Measurements from ENCODE around the gene PDZD11. TPM values are rescaled to one million over a fixed set of nuclear protein-coding genes. Genes with fewer than 3 reads are reported as not detected.
"Not testable (repeated sequence)": the region's sequence is repeated elsewhere in the genome, so short reads cannot be mapped to it uniquely, and the experiment has no call there.

PDZD11 gene
- total and polyA plus RNA-seq, 5 experiments from 2014 or later = 13.2 to 36.1 (median 27.5) TPM

GRCh38 chrX:70253377-70254062, 36.2 kb downstream of the PDZD11 start:
- Mint-ChIP-seq H3K27me3 (no peaks in the 10 kb centered on the region), H3K9me3 (no peaks in the 10 kb centered on the region), H3K27ac (no peak overlapping the region), H3K4me3 (no peak overlapping the region), H3K36me3 (peaks cover 11 to 15% (median 13%) of the 10 kb centered on the region in 3 donors), H3K4me1 (no peaks in the 10 kb centered on the region)
- POLR2A ChIA-PET = no interaction called here
- ATAC-seq (no peak), DNase-seq (no peak)

GRCh38 chrX:70252491-70252890, 37.2 kb downstream of the PDZD11 start:
- DNase-seq = no peak
- H3K4me1 Mint-ChIP-seq = no peaks in the 10 kb centered on the region

GRCh38 chrX:70247252-70247651, 42.5 kb downstream of the PDZD11 start:
- no peak overlapping the region for H3K27ac Mint-ChIP-seq
- peaks cover 0 to 1% (median 0%) of the 10 kb centered on the region in 5 donors for H3K27me3 Mint-ChIP-seq
- H3K36me3 Mint-ChIP-seq = peaks cover 0 to 3% (median 0%) of the 10 kb centered on the region in 3 donors

More at GRCh38 chrX:70252491-70252890, 37.2 kb downstream of the PDZD11 start:
- H3K9me3 Mint-ChIP-seq = no peaks in the 10 kb centered on the region
- no peaks in the 10 kb centered on the region for H3K27me3 Mint-ChIP-seq
- ATAC-seq = no peak
- no peak overlapping the region for H3K27ac Mint-ChIP-seq
- H3K4me3 Mint-ChIP-seq = no peak overlapping the region
- peaks cover 11 to 15% (median 13%) of the 10 kb centered on the region in 3 donors for H3K36me3 Mint-ChIP-seq
- POLR2A ChIA-PET = no interaction called here

GRCh38 chrX:70244881-70245280, 44.8 kb downstream of the PDZD11 start:
- Mint-ChIP-seq H3K4me3 (no peak overlapping the region), H3K36me3 (peaks cover 0 to 2% (median 0%) of the 10 kb centered on the region in 3 donors), H3K27me3 (peaks cover 0 to 1% (median 0%) of the 10 kb centered on the region in 5 donors), H3K27ac (no peak overlapping the region), H3K4me1 (no peaks in the 10 kb centered on the region), H3K9me3 (no peaks in the 10 kb centered on the region)
- POLR2A ChIA-PET = no interaction called here
- no peak for DNase-seq
- ATAC-seq = no peak

More at GRCh38 chrX:70247252-70247651, 42.5 kb downstream of the PDZD11 start:
- ATAC-seq (no peak), DNase-seq (no peak)
- POLR2A ChIA-PET = no interaction called here
- H3K4me3 Mint-ChIP-seq = no peak overlapping the region
- no peaks in the 10 kb centered on the region for H3K4me1 Mint-ChIP-seq
- no peaks in the 10 kb centered on the region for H3K9me3 Mint-ChIP-seq

- POLR2A ChIA-PET, H3K27me3 Mint-ChIP-seq, H3K9me3 Mint-ChIP-seq, H3K36me3 Mint-ChIP-seq, H3K27ac Mint-ChIP-seq, H3K4me1 Mint-ChIP-seq, ATAC-seq, H3K4me3 Mint-ChIP-seq, DNase-seq: not testable (repeated sequence)
These were observed 46.1 kb downstream of the PDZD11 start for GRCh38 chrX:70243601-70244000.

GRCh38 chrX:70241501-70241900, 48.2 kb downstream of the PDZD11 start:
- Mint-ChIP-seq H3K4me1 (no peaks in the 10 kb centered on the region), H3K27ac (no peak overlapping the region), H3K4me3 (no peak overlapping the region), H3K36me3 (no peaks in the 10 kb centered on the region), H3K9me3 (no peaks in the 10 kb centered on the region), H3K27me3 (peaks cover 0 to 1% (median 0%) of the 10 kb centered on the region in 5 donors)
- ATAC-seq (no peak), DNase-seq (no peak)
- POLR2A ChIA-PET = no interaction called here

GRCh38 chrX:70240751-70241150, 49.0 kb downstream of the PDZD11 start:
- POLR2A ChIA-PET = no interaction called here
- Mint-ChIP-seq H3K27me3 (peaks cover 0 to 1% (median 0%) of the 10 kb centered on the region in 5 donors), H3K4me1 (no peaks in the 10 kb centered on the region), H3K36me3 (no peaks in the 10 kb centered on the region), H3K4me3 (no peak overlapping the region), H3K27ac (no peak overlapping the region), H3K9me3 (no peaks in the 10 kb centered on the region)
- DNase-seq (no peak), ATAC-seq (no peak)

Other genes starting within 250 kb of the PDZD11 start
- not detected for gene AWAT2, start 240.0 kb downstream of the PDZD11 start, total RNA-seq
- gene AWAT2, start 240.0 kb downstream of the PDZD11 start, polyA plus RNA-seq = not detected
- not detected for gene OTUD6A, start 227.5 kb downstream of the PDZD11 start, total RNA-seq
- gene OTUD6A, start 227.5 kb downstream of the PDZD11 start, polyA plus RNA-seq = not detected
- gene IGBP1, start 156.5 kb downstream of the PDZD11 start, total RNA-seq = 10 to 100 TPM; 58.8 to 65.1 TPM
- 10 to 100 TPM; 57.6 to 64.1 (median 62.1) TPM for gene IGBP1, start 156.5 kb downstream of the PDZD11 start, polyA plus RNA-seq
- not detected for gene DGAT2L6, start 112.4 kb downstream of the PDZD11 start, total RNA-seq
- gene DGAT2L6, start 112.4 kb downstream of the PDZD11 start, polyA plus RNA-seq = not detected
- not detected for gene AWAT1, start 55.3 kb downstream of the PDZD11 start, total RNA-seq
- not detected for gene AWAT1, start 55.3 kb downstream of the PDZD11 start, polyA plus RNA-seq
- gene P2RY4, start 29.7 kb downstream of the PDZD11 start, total RNA-seq = under 1 TPM; 0.55 to 0.75 TPM
- not detected for gene P2RY4, start 29.7 kb downstream of the PDZD11 start, polyA plus RNA-seq
- gene ARR3, start 21.6 kb downstream of the PDZD11 start, total RNA-seq = not detected
- gene ARR3, start 21.6 kb downstream of the PDZD11 start, polyA plus RNA-seq = not detected
- gene RAB41, start 7.8 kb downstream of the PDZD11 start, total RNA-seq = not detected
- gene RAB41, start 7.8 kb downstream of the PDZD11 start, polyA plus RNA-seq = not detected
- gene KIF4A, start 177 bp upstream of the PDZD11 start, total RNA-seq = under 1 TPM; 0.08 TPM
- gene KIF4A, start 177 bp upstream of the PDZD11 start, polyA plus RNA-seq = not detected
- not detected for gene GDPD2, start 133.4 kb upstream of the PDZD11 start, total RNA-seq
- gene GDPD2, start 133.4 kb upstream of the PDZD11 start, polyA plus RNA-seq = not detected
- gene DLG3, start 154.9 kb upstream of the PDZD11 start, total RNA-seq = 1 to 10 TPM; 5.6 to 6.7 TPM
- gene DLG3, start 154.9 kb upstream of the PDZD11 start, polyA plus RNA-seq = 1 to 10 TPM; 2.3 to 6.3 (median 3.7) TPM